ENCODE results near the gene RBM47.
"Not testable (repeated sequence)": the region's sequence is repeated elsewhere in the genome, so short reads cannot be mapped to it uniquely, and the experiment has no call there.

RBM47 gene

DNA sequence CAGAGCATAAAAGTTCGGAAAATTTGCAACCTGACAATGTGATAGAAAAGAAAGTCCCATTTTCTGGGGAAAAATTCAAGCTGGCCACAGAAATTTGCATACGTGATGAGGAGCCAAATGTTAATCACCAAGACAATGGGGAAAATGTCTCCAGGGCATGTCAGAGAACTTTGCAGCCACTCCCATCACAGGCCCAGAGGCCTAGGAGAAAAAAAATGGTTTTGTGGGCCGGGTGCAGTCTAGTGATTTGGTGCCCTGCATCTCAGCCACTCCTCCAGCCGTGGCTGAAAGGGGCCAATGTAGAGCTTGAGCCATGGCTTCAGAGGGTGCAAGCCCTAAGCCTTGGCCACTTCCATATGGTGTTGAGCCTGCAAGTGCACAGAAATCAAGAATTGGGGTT, 223.3 kb downstream of the RBM47 start:
- DNase-seq (ENCODE audit: low spot score): no peak

DNA sequence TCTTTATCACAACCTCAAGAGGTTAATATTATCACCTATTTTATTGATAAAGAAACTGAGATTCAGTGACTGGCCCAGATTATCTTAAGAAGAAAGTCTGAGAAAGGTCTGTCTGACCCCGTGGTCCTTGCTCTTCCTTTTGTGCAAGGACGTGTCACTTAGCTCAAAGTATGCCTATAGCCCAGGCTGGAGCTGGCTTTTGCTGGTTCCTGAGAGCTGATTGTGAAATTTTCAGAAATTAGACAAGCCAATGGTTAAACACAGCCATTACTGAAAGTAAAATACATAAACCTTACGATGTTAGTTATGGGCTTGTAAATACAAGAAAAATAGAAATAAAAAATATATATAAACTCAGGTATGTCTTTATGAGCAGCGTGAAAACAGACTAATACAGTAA, 224.5 kb downstream of the RBM47 start:
- no peak for DNase-seq (ENCODE audit: low spot score)

DNA sequence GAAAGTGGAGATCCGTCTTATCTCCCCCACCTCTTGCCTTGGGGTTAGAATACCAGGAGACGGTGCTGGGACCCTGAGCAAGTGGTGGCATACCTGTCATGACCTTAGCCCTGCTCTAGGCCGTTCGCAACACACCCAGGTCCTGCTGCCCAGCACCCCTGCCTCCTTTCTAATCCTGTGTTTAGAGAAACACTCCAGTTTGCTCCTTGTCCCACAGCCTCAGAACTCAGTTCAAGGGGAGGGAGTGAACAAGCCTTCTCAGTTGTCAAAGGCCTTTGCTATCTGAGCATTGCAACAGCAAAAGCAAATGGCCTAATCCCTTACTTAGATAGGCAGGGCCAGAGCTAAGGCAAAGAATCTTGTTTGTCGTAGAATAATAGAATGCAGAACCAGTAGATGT, 226.6 kb downstream of the RBM47 start:
- DNase-seq (ENCODE audit: low spot score): no peak

DNA sequence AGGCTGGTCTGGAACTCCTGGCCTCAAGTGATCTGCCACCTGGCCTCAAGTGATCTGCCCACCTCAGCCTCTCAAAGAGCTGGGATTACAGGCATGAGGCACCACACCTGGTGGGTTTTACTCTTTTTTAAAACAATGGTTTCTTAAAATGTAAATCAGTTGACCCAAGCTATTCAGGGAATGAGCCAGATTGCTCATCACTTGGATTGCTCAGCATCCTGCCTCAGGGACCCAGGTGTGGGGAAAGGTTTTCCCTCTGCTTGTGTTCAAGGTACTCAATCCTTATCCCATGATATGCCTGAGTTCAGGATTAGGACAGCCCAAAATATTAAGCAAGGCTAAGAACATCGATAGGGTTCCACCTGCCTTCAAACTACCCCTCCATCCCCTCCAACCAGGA, 227.1 kb downstream of the RBM47 start:
- DNase-seq (ENCODE audit: low spot score): no peak

DNA sequence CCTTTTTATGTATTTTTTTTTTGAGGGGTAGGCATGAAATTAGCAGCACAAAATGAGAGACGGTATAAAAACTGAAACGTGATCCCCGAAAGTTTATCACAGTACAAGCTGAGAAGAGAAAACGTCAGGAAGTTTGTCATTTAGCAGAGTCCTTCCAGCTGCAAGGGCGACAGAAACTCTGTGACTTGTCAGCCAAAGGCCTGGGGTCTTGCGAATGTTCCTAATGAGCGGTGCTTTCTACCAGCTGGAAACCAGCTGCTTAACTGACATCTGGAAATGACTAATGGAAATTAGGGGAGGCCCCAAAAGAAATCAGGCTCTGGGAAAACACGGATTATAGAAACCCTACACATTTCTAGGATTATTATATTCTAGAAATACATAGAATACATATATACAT, 228.0 kb downstream of the RBM47 start:
- DNase-seq (ENCODE audit: low spot score): no peak

DNA sequence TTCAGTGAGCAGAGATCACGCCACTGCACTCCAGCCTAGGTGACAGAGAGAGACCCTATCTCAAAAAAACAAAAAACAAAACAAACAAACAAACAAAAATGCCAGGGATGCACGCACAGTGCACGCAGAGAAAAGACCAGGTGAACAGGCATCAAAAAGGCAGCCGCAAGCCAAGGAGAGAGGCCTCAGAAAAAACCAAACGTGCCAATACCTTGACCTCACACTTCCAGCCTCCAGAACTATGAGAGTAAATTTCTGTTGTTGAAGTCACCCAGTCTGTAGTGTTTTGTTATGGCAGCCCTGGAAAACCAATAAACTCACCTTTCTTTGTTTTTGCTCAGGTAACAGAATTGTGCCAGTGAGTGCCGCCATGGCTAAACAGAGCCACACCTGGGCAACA, 228.6 kb downstream of the RBM47 start:
- DNase-seq (ENCODE audit: low spot score): no peak

DNA sequence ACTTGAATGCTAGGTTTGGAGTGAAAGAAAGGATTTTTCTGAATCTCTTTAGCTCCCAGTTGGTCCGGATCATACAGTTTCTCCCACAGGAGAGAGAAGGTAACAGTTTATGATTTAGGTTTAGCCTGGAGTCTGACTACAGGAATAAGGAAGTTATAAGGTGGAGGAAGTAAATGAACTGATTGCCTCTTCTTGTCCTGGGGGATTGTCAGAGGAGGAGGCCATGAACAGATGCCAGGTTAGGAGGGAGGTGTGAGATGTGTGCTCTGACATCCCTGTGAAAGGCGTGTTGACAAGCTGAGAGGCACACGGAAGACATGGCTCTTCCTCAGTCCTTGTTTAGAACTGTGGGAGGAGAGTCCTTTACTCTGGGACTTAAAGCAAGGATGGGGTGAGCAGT, 230.1 kb downstream of the RBM47 start:
- no peak for DNase-seq (ENCODE audit: low spot score)

DNA sequence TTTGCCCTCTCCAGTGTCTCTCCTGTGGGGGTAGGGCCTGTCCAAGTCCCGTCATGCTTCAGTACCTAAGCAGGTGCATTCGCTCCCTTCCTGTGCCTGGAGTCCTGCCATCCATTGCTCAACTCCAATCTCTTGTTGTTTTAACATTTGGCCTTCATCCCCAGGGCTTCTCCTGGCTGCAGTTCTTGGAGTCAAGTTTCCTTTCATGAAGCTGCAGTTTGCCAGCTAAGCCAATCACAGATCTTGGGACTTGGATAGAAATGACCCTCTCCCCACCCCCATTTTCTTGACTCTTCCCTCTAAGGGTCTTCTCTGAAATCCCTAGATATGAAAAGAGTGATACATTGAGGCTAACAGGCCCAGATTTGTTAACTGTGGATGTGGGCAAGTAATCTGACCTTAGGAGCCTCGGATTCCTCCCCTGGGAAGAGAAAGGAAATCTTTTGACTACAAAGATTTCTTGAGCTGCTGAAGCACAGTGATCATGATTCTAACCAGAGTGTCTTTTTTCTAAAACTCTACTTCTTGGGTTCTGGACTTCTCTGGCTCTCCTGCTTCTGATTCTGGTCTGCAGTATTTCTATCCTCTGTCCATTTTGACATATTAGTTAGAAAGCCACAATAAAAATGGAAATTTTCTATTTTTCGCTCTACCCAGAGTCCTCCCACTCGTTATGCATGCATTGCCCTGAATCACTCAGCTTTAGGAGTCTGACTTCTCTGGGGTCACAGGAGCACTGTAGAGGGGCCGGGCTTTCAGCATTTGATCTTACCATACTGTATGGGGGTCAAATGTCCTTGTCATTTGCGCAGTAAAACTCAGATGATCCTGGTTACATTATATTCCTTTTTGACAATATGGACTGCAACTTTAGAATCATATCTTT, 233.5 kb downstream of the RBM47 start:
- DNase-seq (ENCODE audit: low spot score): no peak

DNA sequence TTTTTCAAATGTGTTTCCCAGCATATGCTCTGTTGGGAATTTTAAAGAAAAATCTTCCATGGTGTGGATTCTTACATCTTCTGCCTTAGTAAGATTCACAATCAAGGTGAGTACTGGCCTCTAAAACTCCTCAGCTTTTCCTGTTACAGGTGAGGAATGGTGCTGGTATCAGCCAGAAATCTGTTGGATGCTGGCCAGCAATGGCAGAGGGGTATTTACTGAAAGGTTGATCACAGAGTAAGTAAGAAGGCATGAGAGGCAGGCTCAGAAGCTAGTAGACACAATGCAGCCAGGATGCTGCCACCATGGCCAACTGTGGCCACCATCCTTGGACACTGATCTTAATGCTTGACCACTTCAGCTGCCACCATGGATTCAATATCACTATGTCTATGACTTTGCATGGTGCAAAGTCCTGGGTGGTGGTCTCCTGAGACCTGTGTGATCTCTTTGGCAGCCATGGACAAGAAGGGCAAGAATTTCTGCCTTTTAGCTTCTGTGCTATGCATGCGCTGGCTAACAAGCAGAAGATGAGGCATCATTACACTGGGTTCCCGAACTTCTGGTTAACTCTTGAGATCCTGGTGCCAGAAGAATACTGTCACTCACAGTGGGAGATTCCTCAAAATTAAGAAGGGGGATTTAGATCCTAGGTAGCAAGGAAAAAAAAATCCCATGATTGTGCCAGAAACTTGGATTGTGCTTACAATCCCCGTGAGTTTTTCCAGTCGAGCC, 234.3 kb downstream of the RBM47 start:
- DNase-seq (ENCODE audit: low spot score): no peak

DNA sequence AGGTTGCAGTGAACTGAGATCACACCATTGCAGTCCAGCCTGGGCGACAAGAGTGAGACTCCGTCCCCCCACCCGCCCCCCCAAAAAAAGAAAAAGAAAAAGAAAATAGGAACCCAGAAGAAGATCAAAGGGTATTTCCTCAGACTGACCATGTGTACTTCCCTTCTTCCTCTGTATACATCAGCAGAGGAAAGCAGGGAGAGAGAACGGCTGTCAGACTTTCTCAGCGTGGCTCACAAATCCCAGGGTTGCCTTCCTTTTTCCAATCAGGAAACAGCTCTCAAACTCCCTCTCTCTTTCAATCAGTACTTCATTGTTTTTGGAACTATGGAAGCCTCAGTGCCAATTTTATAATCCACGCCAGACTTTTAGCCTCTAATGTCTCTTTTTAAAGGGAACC, 235.4 kb downstream of the RBM47 start:
- no peak for DNase-seq (ENCODE audit: low spot score)

DNA sequence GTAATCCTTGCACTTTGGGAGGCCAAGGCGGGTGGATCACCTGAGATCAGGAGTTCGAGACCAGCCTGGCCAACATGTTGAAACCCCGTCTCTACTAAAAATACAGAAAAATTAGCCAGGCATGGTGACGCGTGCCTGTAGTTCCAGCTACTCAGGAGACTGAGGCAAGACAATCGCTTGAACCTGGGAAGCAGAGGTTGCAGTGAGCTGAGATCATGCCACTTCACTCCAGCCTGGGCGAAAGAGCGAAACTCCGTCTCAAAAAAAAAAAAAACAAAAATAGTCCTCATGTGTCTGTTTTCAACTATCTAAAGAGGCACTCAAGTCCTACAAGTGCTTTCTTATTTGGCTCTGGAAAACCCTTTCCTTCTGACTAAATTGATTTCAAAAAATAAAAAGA, 237.4 kb downstream of the RBM47 start:
- DNase-seq (ENCODE audit: low spot score): not testable (repeated sequence)

DNA sequence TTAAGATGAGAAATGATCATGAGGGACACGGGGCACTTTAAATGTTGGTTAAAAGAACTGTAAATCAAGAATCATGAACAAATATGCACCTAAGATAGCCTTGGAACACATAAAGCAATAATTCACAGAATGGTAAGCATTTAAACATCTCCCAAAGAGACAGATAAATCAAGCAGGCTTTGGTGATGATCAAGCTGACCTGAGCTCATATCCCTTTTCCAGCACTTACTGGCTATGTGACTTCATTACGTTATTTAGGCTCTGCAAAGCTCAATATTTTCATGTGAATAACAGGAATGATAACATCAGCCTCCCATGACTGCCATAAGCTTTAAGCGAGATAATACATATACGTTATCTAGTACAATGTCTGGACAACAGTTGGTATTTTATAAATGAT, 239.7 kb downstream of the RBM47 start:
- DNase-seq (ENCODE audit: low spot score): no peak

DNA sequence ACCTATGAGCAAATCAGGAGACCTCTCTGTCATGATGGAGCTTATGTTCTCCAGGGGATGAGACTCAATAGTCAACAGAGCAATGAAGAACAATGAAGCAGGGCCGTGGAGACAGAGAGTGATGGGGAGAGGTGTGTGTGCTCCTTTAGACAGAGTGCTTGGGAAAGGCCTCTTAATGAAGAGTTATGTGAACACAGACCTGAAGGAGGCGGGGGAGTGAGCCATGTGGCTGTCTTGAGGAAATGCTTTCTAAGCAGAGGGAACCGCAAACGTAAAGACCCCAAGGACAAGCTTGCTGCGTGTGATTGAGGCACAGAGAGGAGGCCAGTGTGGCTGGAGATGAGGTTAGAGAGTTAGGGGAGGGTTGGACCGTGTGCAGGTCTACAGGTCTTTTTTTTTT, 241.4 kb downstream of the RBM47 start:
- DNase-seq (ENCODE audit: low spot score): no peak

DNA sequence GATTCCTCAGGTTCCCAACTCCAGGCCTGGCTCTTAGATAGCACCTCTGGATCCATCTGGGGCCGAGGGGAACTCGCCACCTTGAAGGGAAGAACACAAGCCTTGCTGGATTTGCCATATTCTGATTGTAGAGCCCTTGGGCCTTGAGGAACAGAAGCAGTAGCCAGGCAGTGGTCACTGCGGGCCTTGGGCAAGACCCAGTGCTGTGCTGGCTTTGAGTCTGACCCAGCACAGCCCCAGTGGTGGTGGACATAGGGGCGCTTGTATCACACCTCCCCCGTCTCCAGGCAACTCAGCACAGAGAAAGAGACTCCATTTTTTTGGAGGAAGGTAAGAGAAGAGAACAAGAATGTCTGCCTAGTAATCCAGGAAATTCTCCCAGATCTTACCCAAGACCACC, 249.0 kb downstream of the RBM47 start:
- no peak for DNase-seq (ENCODE audit: low spot score)

DNA sequence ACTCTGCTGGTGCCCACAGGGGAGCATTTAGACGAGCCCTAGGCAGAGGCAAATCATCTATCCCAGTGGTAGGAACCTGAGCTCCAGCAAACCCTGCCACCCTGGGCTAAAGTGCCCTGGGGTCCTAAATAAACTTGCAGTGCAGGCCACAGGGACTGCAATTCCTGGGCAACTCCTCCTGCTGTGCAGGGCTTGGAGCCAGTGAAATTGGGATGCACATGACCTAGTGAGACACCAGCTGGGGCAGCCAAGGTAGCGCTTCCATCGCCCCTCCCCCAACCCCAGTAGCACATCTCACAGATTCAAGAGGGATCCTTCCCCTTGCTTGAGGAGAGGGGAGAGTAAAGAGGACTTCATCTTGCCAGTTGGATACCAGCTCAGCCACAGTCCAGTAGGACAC, 250.4 kb downstream of the RBM47 start:
- DNase-seq (ENCODE audit: low spot score): no peak

DNA sequence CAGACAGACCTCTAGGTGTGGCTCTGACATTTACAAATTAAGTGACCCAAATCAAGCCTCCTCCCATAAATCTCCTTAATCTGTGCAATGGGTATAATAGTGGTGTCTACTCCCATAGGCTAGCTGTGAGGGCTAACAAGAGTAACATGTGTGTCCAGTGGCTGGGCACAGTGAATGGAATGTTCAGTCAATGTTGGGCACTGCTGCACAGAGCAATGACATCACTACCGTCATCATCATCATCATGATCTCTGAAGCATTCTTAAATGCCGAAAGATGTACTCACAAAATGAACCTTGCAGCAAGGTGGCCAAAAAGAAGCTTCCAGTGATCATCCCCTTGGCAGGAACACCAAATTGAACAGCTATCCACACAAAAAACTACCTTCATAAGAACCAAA, 251.0 kb downstream of the RBM47 start:
- DNase-seq (ENCODE audit: low spot score): no peak

DNA sequence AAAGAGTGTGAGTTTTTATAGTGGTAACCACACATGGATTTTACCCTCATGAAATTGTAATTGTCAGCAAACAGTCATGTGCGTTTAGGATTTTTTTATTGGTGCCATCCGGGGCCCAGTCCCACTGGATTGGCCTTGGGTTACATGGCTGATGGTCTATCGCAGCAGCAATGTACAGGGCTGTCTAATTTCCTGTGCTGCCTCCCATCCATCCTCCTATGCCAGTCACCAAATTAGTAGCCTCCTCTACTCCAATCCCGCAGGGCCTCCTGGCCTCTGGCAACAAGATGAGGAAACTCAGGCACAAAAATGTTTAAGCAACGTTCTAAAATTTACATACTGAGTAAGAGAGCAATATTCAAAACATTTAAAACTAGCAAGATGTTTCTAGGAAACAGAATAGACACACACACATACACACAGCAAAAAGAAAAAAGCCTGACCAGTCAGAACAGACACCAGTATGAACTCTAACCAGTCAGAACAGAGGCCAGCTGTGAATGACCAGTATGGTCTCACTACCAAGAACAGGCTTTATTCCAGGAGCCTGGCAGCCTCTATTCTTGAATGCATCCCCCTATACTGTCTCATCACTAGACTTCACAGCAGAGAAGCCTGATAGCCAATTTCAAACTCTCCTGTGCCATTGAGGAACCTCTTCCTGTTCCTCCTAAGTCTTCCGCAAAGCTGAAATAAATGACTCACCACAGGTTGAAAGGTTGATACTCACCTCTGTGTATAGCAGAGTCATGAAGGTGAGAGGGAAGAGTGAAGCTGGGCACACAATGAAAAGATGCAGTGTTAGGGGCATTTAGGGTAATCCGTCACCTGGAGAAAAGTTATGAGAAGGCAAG, 251.9 kb downstream of the RBM47 start:
- DNase-seq (ENCODE audit: low spot score): no peak

DNA sequence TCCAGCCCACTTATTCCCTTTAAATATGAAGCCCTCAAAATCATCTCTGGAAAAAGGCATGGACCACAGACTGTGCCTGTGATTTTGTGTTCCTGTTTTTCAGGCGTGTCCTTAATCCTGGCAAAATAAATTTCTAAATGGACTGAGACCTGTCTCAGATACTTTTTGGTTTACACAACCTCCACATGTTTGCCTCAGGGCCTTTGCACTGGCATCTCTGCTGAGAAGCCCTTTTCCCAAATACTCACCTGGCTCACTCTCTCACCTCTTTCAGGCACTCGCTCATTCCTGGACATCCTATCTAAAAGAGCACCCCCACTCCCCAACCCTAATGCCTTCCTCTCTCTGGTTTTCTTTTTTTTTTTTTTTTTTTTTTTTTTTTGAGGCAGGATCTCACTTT, 254.0 kb downstream of the RBM47 start:
- DNase-seq (ENCODE audit: low spot score): no peak

DNA sequence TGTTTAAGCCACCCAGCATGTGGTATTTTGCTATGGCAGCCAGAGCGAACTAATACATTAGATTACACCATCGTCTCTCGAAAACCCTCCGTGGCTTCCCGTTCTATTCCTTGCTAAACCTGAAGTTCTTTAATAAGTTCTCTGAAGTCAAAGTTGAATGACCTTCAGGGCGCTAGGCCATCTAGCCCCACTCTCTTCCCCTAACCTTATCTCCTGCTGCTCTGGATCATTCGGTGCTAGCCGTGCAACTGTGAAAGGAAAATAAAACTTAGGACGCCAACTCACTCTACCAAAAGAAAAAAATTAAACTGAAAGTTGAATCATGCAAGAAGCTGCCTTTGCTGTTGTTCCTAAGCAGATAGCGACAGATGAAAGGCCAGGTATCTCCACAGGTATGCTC, 254.6 kb downstream of the RBM47 start:
- no peak for DNase-seq (ENCODE audit: low spot score)

DNA sequence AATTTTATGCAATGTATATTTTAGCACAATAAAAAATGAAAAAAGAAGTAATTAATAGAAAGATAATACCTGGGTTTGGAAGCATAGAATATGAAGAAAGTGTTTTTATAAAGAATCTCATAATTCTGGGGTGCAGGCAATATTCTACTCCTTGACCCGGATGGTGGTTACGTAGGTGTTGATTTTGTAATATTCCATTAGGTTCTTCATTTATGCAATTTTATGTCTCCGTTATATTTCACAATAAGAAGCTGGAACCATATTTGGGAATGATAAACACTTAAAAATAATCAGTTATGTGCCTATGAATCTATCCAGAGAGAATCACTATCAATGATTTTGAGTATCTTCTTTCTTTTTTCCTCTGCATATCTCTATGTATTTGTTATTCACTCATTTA, 256.0 kb downstream of the RBM47 start:
- no peak for DNase-seq (ENCODE audit: low spot score)

All from AG20443 (cell line).